ENCODE results near the gene CREB5. TPM values are rescaled to one million over a fixed set of nuclear protein-coding genes. Genes with fewer than 3 reads are reported as not detected.

CREB5 gene
- total RNA-seq, 1 experiment from 2014 or later = 0.49 TPM

- H3K9me3 ChIP-seq (ENCODE audit: control insufficient read depth in 1 of 2, insufficient read depth in 1 of 2, low read depth in 1 of 2, low read length in 2 of 2) = no peaks in the 10 kb centered on the region
- no peaks in the 10 kb centered on the region for H4K20me1 ChIP-seq (ENCODE audit: insufficient read depth)
- H3K36me3 ChIP-seq (ENCODE audit: control insufficient read depth in 1 of 2, insufficient read depth in 2 of 2, low read length in 2 of 2) = no peaks in the 10 kb centered on the region
- H3K27me3 ChIP-seq (ENCODE audit: insufficient read depth, low read length) = peaks cover 87% of the 10 kb centered on the region
- H3K9ac ChIP-seq (ENCODE audit: low read length) = no peak overlapping the region
- no TSS peak for BruUV-seq (replicated peaks)
- ChIA-PET POLR2A (no interaction called here), RAD21 (ENCODE audit: low non-redundant PET in 1 of 2, low total read pairs in 2 of 2, uncharacterized antibody in 2 of 2, unreplicated experiment in 2 of 2) (no interaction called here), CTCF (no interaction called here)
- ATAC-seq (no peak), DNase-seq (ENCODE audit: low read depth, low spot score) (no peak)
- H2AFZ ChIP-seq (ENCODE audit: low read depth, low read length, poor library complexity, severe bottlenecking) = no peak overlapping the region
- TF ChIP-seq CEBPB (IDR thresholded peaks at IDR 0.05; ENCODE audit: low read depth) = no peak
- no peak for TF ChIP-seq EGR1 (IDR thresholded peaks at IDR 0.05; ENCODE audit: low read depth)
- no peak for TF ChIP-seq ZFX (IDR thresholded peaks at IDR 0.05)
- no peak for TF ChIP-seq SIN3A (IDR thresholded peaks at IDR 0.05; ENCODE audit: low read depth)
- no peak for TF ChIP-seq REST (IDR thresholded peaks at IDR 0.05; ENCODE audit: low read depth)
- TF ChIP-seq YY1 (IDR thresholded peaks at IDR 0.05; ENCODE audit: extremely low read depth, insufficient replicate concordance, low read depth, low read length) = no peak
- TF ChIP-seq SP1 (IDR thresholded peaks at IDR 0.05; ENCODE audit: low read depth) = no peak
- no peak for TF ChIP-seq CTCF (IDR thresholded peaks at IDR 0.05 in 2 of 3, conservative IDR thresholded peaks at IDR 0.05 in 1 of 3; ENCODE audit: borderline replicate concordance in 1 of 3, insufficient read depth in 1 of 3, low read depth in 2 of 3, low read length in 2 of 3)
- no peak for TF ChIP-seq RAD21 (IDR thresholded peaks at IDR 0.05; ENCODE audit: low read depth)
- no peak for TF ChIP-seq POLR2A (IDR thresholded peaks at IDR 0.05; ENCODE audit: borderline replicate concordance, extremely low read depth, insufficient read depth, insufficient read length)
- TF ChIP-seq EZH2phosphoT487 (IDR thresholded peaks at IDR 0.05; ENCODE audit: borderline replicate concordance) = no peak
- no peak for TF ChIP-seq FOSL1 (IDR thresholded peaks at IDR 0.05; ENCODE audit: low read depth)
- no peak for TF ChIP-seq SRF (IDR thresholded peaks at IDR 0.05; ENCODE audit: low read depth)
- no peak for TF ChIP-seq ZNF274 (IDR thresholded peaks at IDR 0.05; ENCODE audit: low read depth, low read length)
- no peak for TF ChIP-seq JUND (IDR thresholded peaks at IDR 0.05)
- no peak for TF ChIP-seq MAX (IDR thresholded peaks at IDR 0.05)
- TF ChIP-seq ELF1 (IDR thresholded peaks at IDR 0.05; ENCODE audit: borderline replicate concordance, low read depth) = no peak
- no peak for TF ChIP-seq POLR2AphosphoS5 (IDR thresholded peaks at IDR 0.05; ENCODE audit: low read depth, low read length)
- TF ChIP-seq TCF7L2 (IDR thresholded peaks at IDR 0.05; ENCODE audit: borderline replicate concordance, extremely low read depth, insufficient read depth, insufficient read length) = no peak
- no peak overlapping the region for H3K4me3 ChIP-seq (replicated peaks in 1 of 2; ENCODE audit: low read depth in 1 of 2, low read length in 2 of 2)
- H3K27ac ChIP-seq (ENCODE audit: low read depth, low read length) = no peak overlapping the region
- H3K4me2 ChIP-seq (ENCODE audit: low read length) = no peak overlapping the region
- no peaks in the 10 kb centered on the region for H3K79me2 ChIP-seq (ENCODE audit: insufficient read depth, low read length)
- intact Hi-C loops (cut with micrococcal nuclease) = no loop called here
- no peaks in the 10 kb centered on the region for H3K9me2 ChIP-seq (ENCODE audit: insufficient read depth)
- H3K4me1 ChIP-seq (ENCODE audit: control insufficient read depth in 1 of 2, insufficient read depth in 2 of 2, low read length in 2 of 2) = no peaks in the 10 kb centered on the region
These were observed 19.8 kb downstream of the CREB5 start for GRCh38 chr7:28432105-28432504.
